ENCODE data around the gene RDH14. TPM values are rescaled to one million over a fixed set of nuclear protein-coding genes. Genes with fewer than 3 reads are reported as not detected.

Gene RDH14
- total and polyA plus RNA-seq, 10 of the 15 experiments (the other 5 are each of a cell fraction or from before 2014, with no cell fraction given), result 15.5 to 33.4 (median 22.8) TPM

- POLR2A ChIA-PET, result no interaction called here
- no TSS peak for BruUV-seq (replicated peaks)
These were observed 28.9 kb upstream of the RDH14 start, which contains the start of gene NT5C1B for GRCh38 chr2:18589354-18589753. NT5C1B (minus strand) TSS chr2:18589569; CDS start chr2:18589468, 101 bp downstream.

More at GRCh38 chr2:18589354-18589753, 28.9 kb upstream of the RDH14 start, which contains the start of gene NT5C1B:
- Histone ChIP-seq H3K79me2 (ENCODE audit: control insufficient read depth, insufficient read depth, low read length) (no peaks in the 10 kb centered on the region), H3K4me2 (ENCODE audit: control insufficient read depth, insufficient read depth) (no peak within 1 kb of the TSS), H3K9ac (ENCODE audit: control insufficient read depth, insufficient read depth, low read length) (no peak within 1 kb of the TSS), H3K27me3 (replicated peaks in 1 of 2; ENCODE audit: control insufficient read depth in 2 of 2, insufficient read depth in 2 of 2, low read length in 1 of 2) (no peaks in the 10 kb centered on the region), H3K9me3 (replicated peaks; ENCODE audit: control insufficient read depth, insufficient read depth, low read length) (no peaks in the 10 kb centered on the region), H3K27ac (ENCODE audit: control insufficient read depth, insufficient read depth) (no peak within 1 kb of the TSS), H3K4me3 (no peak within 1 kb of the TSS), H3K4me1 (ENCODE audit: control insufficient read depth, insufficient read depth, low read length) (no peaks in the 10 kb centered on the region), H2AFZ (ENCODE audit: control insufficient read depth, low read depth, low read length) (no peak within 1 kb of the TSS), H3K36me3 (ENCODE audit: control insufficient read depth in 2 of 2, insufficient read depth in 2 of 2, low read length in 1 of 2) (no peaks in the 10 kb centered on the region), H4K20me1 (ENCODE audit: control insufficient read depth, insufficient read depth) (no peaks in the 10 kb centered on the region)
- 0% methylated on average over 1 of the region's 1 CpG for WGBS (ENCODE audit: insufficient coverage, insufficient replicate concordance, low lambda C conversion rate, missing lambda C conversion rate)
- FAIRE-seq (no peak), ATAC-seq (no peak), DNase-seq (ENCODE audit: low read depth, low spot score) (no peak)
- TF ChIP-seq RBBP5 (conservative IDR thresholded peaks at IDR 0.05), result no peak
- no peak for TF ChIP-seq E4F1 (IDR thresholded peaks at IDR 0.05; ENCODE audit: borderline replicate concordance, partially characterized antibody)
- TF ChIP-seq ZNF274 (IDR thresholded peaks at IDR 0.05; ENCODE audit: insufficient read depth, insufficient read length), result no peak
- no peak for TF ChIP-seq CBX5 (IDR thresholded peaks at IDR 0.05; ENCODE audit: low read depth)
- TF ChIP-seq IRF4 (IDR thresholded peaks at IDR 0.05; ENCODE audit: low read depth, low read length), result no peak
- no peak for TF ChIP-seq EED (IDR thresholded peaks at IDR 0.05; ENCODE audit: low read depth)
- TF ChIP-seq ATF7 (IDR thresholded peaks at IDR 0.05; ENCODE audit: low read depth), result no peak
- TF ChIP-seq NFYB (IDR thresholded peaks at IDR 0.05; ENCODE audit: insufficient read depth, low read depth, low read length), result no peak
- no peak for TF ChIP-seq YY1 (IDR thresholded peaks at IDR 0.05; ENCODE audit: low read depth, low read length)
- TF ChIP-seq NR2C2 (IDR thresholded peaks at IDR 0.05; ENCODE audit: borderline replicate concordance, control insufficient read depth, insufficient read length, low read depth), result no peak
- no peak for TF ChIP-seq FOXM1 (IDR thresholded peaks at IDR 0.05; ENCODE audit: low read depth, low read length)
- no peak for TF ChIP-seq STAT3 (IDR thresholded peaks at IDR 0.05; ENCODE audit: low read depth, low read length)
- TF ChIP-seq KDM1A (IDR thresholded peaks at IDR 0.05; ENCODE audit: borderline replicate concordance), result no peak
- ChIA-PET RAD21 (ENCODE audit: unreplicated experiment) (no interaction called here), SMC1A (ENCODE audit: uncharacterized antibody, unreplicated experiment) (no interaction called here), CTCF (no interaction called here)
- intact Hi-C loops (cut with micrococcal nuclease; ENCODE audit: unreplicated experiment), result no loop called here
- in situ Hi-C loops (cut with MboI), result no loop called here
